A549 (cell line): ENCODE results near the gene JAZF1. TPM values are rescaled to one million over a fixed set of nuclear protein-coding genes. Genes with fewer than 3 reads are reported as not detected.

Source experiments
- ATAC-seq, 2 experiments: fragments of 200-7000 bp in 1 of 2; fragments of >200 bp in 1 of 2; cut with Nextera tagmentation in 1 of 2; cut with Tn5 transposase in 1 of 2; 3 replicates each; pipeline versions ENCODE4 v1.8.0 to v1.9.1; 2018 to 2020; ENCODE audit warnings: mild to moderate bottlenecking in 1 of 2, moderate library complexity in 1 of 2
- CTCF ChIA-PET: fragments of 300-600 bp; sonication (Branson Sonifier 250); formaldehyde crosslinking; extraction: SDS; loops from one replicate; lab custom pipeline; 2021; ENCODE audit warnings: antibody characterized with exemption, inconsistent platforms; lab: Yijun Ruan, JAX
- POLR2A ChIA-PET: fragments of 350-600 bp; formaldehyde crosslinking; extraction: SDS; loops from one replicate; lab custom pipeline; 2021; ENCODE audit warnings: antibody characterized with exemption, inconsistent platforms; lab: Yijun Ruan, JAX
- DNase-seq, 2 experiments: peaks; one replicate each; pipeline versions ENCODE4 v3.0.0 to v3.0.0-alpha.2; 2011 to 2016; ENCODE audit warnings: low read depth in 1 of 2, low spot score in 1 of 2
- FAIRE-seq: peaks from 2 replicates; lab custom pipeline; 2011; peaks lifted over from hg19 to GRCh38; lab: Jason Lieb, UNC
- H3K27ac ChIP-seq, 2 experiments: fragments of >200 bp; sonication (Bioruptor Twin); formaldehyde crosslinking; 3 replicates each; pipeline ENCODE4 v1.5.1; 2016 to 2017
- H3K4me1 ChIP-seq: fragments of >200 bp; sonication (Bioruptor Twin); formaldehyde crosslinking; 3 replicates; pipeline ENCODE4 v1.6.1; 2016
- H3K4me2 ChIP-seq: fragments of >200 bp; sonication (Bioruptor Twin); formaldehyde crosslinking; 3 replicates; pipeline ENCODE4 v1.6.1; 2016
- H3K4me3 ChIP-seq: fragments of >200 bp; sonication (Bioruptor Twin); formaldehyde crosslinking; 3 replicates; pipeline ENCODE4 v1.5.1; 2016
- H3K9me3 ChIP-seq: fragments of >200 bp; sonication (Bioruptor Twin); formaldehyde crosslinking; 3 replicates; pipeline ENCODE4 v1.6.1; 2016
- CBX8 ChIP-seq: fragments of 200-600 bp; sonication (generic); IDR thresholded peaks from 2 replicates; pipeline ENCODE4 v1.6.1; 2016
- CHD2 ChIP-seq: fragments of 150-350 bp; IDR thresholded peaks from 2 replicates; pipeline ENCODE4 v1.6.1; 2014; ENCODE audit warnings: low read length; ENCODE audit not compliant: partially characterized antibody
- EHF ChIP-seq: fragments of 250-450 bp; sonication (Bioruptor Pico); IDR thresholded peaks from 2 replicates; pipeline ENCODE4 v1.5.0; 2020; ENCODE audit warnings: mild to moderate bottlenecking
- FOXS1 ChIP-seq: fragments of 250-450 bp; sonication (Bioruptor Pico); IDR thresholded peaks from 2 replicates; pipeline ENCODE4 v1.5.0; 2020; ENCODE audit warnings: mild to moderate bottlenecking, moderate library complexity
- HDAC2 ChIP-seq: fragments of 200-600 bp; sonication (generic); IDR thresholded peaks from 2 replicates; pipeline ENCODE4 v1.6.1; 2016
- HOXB13 ChIP-seq: fragments of 250-450 bp; sonication (Bioruptor Pico); IDR thresholded peaks from 2 replicates; pipeline ENCODE4 v1.5.0; 2020; ENCODE audit warnings: low read depth, mild to moderate bottlenecking, moderate library complexity
- HOXB5 ChIP-seq: fragments of 250-450 bp; sonication (Bioruptor Pico); IDR thresholded peaks from 2 replicates; pipeline ENCODE4 v1.5.0; 2020; ENCODE audit warnings: mild to moderate bottlenecking, moderate library complexity
- JUNB ChIP-seq: fragments of >200 bp; sonication (Bioruptor Twin); formaldehyde crosslinking; IDR thresholded peaks from 2 replicates; pipeline ENCODE4 v1.6.1; 2016
- KDM1A ChIP-seq: fragments of 200-600 bp; sonication (generic); IDR thresholded peaks from 2 replicates; pipeline ENCODE4 v1.6.1; 2016; ENCODE audit warnings: low read depth, mild to moderate bottlenecking
- KDM5A ChIP-seq: fragments of 200-600 bp; sonication (generic); IDR thresholded peaks from 2 replicates; pipeline ENCODE4 v1.6.1; 2016; ENCODE audit warnings: antibody characterized with exemption, mild to moderate bottlenecking
- MAFK ChIP-seq: fragments of 450-650 bp; IDR thresholded peaks from 2 replicates; pipeline ENCODE4 v1.6.1; 2014; ENCODE audit not compliant: partially characterized antibody
- MYC ChIP-seq: IDR thresholded peaks from 2 replicates; pipeline ENCODE4 v1.6.1; 2012; ENCODE audit warnings: mild to moderate bottlenecking, inconsistent platforms, low read length, improper control_type of control experiment, borderline replicate concordance
- NPAS2 ChIP-seq: fragments of 250-450 bp; sonication (Bioruptor Pico); IDR thresholded peaks from 2 replicates; pipeline ENCODE4 v1.8.0; 2022; ENCODE audit warnings: mild to moderate bottlenecking, moderate library complexity, borderline replicate concordance
- NR3C1 ChIP-seq: fragments of >200 bp; sonication (Bioruptor Twin); formaldehyde crosslinking; IDR thresholded peaks from 3 replicates; pipeline ENCODE4 v1.6.1; 2017
- PBX3 ChIP-seq: IDR thresholded peaks from 2 replicates; pipeline ENCODE4 v1.6.1; 2012
- PHF8 ChIP-seq: fragments of 200-600 bp; sonication (generic); IDR thresholded peaks from 2 replicates; pipeline ENCODE4 v1.6.1; 2016; ENCODE audit warnings: low read depth, mild to moderate bottlenecking, antibody characterized with exemption, moderate library complexity, borderline replicate concordance
- RAD21 ChIP-seq, 2 experiments: fragments of >200 bp in 1 of 2; sonication (Bioruptor Twin) in 1 of 2; formaldehyde crosslinking in 1 of 2; IDR thresholded peaks in 1 of 2; conservative IDR thresholded peaks in 1 of 2; 2 replicates in 1 of 2; 3 replicates in 1 of 2; pipeline ENCODE4 v1.6.1; 2012 to 2018; ENCODE audit warnings: inconsistent platforms in 1 of 2
- RNF2 ChIP-seq: fragments of 200-600 bp; sonication (generic); IDR thresholded peaks from 2 replicates; pipeline ENCODE4 v1.6.1; 2016; ENCODE audit warnings: low read depth, mild to moderate bottlenecking, antibody characterized with exemption, moderate library complexity, borderline replicate concordance
- TP53 ChIP-seq: fragments of 250-450 bp; sonication (Bioruptor Pico); IDR thresholded peaks from 2 replicates; pipeline ENCODE4 v1.5.0; 2021; ENCODE audit warnings: mild to moderate bottlenecking, moderate library complexity
- ZC3H11A ChIP-seq: fragments of 450-650 bp; IDR thresholded peaks from 2 replicates; pipeline ENCODE4 v1.6.1; 2014; ENCODE audit warnings: antibody characterized with exemption, mild to moderate bottlenecking
- ZFP36 ChIP-seq: fragments of 450-650 bp; IDR thresholded peaks from 2 replicates; pipeline ENCODE4 v1.6.1; 2014; ENCODE audit warnings: borderline replicate concordance; ENCODE audit not compliant: partially characterized antibody
- ZNF302 ChIP-seq: fragments of 250-450 bp; sonication (Bioruptor Pico); IDR thresholded peaks from 2 replicates; pipeline ENCODE4 v1.9.0; 2021; ENCODE audit warnings: inconsistent platforms, mild to moderate bottlenecking, moderate library complexity
- ZSCAN20 ChIP-seq: fragments of 250-450 bp; sonication (Bioruptor Pico); IDR thresholded peaks from 2 replicates; pipeline ENCODE4 v1.8.0; 2022; ENCODE audit warnings: mild to moderate bottlenecking, moderate library complexity
- WGBS: methylation state at CpG from one replicate; pipeline ENCODE4 v1.1.6; 2017; ENCODE audit errors: missing lambda C conversion rate; 5-methylcytosine and 5-hydroxymethylcytosine counted together
- polyA plus RNA-seq, 4 experiments: library from polyadenylated mRNA; depleted of rRNA in 3 of 4; stranded (reverse); fragments of >200 nt; fragmentation: RNase III in 1 of 4; extraction: RNeasy Plus Mini Kit Qiagen cat#74134 plus additional on column Dnase treatment in 1 of 4; gene quantifications; 2 replicates in 3 of 4; 3 replicates in 1 of 4; pipeline ENCODE4 v1.2.3, GENCODE V29; 2011 to 2017
- TF ChIP-seq, protein P1 (sequence below): fragments of 450-650 bp; IDR thresholded peaks from 2 replicates; pipeline ENCODE4 v1.6.1; 2014; ENCODE audit warnings: antibody characterized with exemption
- TF ChIP-seq, protein P2 (sequence below): fragments of >200 bp; sonication (Bioruptor Twin); formaldehyde crosslinking; IDR thresholded peaks from 3 replicates; pipeline ENCODE4 v1.6.1; 2016

The JAZF1 gene
- polyA plus RNA-seq, 2 of the 4 experiments (the other 2 are of a cell fraction), result 1.9 to 2.8 TPM

GRCh38 chr7:27871086-27871485, 309.5 kb downstream of the JAZF1 start:
- DNase-seq, result no peak
- Histone ChIP-seq H3K4me2 (no peak overlapping the region), H3K4me3 (no peak overlapping the region), H3K9me3 (no peaks in the 10 kb centered on the region), H3K4me1 (peaks cover 15% of the 10 kb centered on the region), H3K27ac (no peak overlapping the region)
- no peak for ATAC-seq
- 54% methylated on average over 3 of the region's 3 CpGs for WGBS
- TF ChIP-seq RAD21 (conservative IDR thresholded peaks at IDR 0.05 in 1 of 2, IDR thresholded peaks at IDR 0.05 in 1 of 2), result no peak
- TF ChIP-seq RNF2, result no peak
- TF ChIP-seq ZNF302 (CRISPR knock-in tag), result no peak
- TF ChIP-seq TP53 (CRISPR knock-in tag), result no peak
- no peak for TF ChIP-seq HOXB5 (CRISPR knock-in tag)
- no peak for TF ChIP-seq HOXB13 (CRISPR knock-in tag)
- no peak for TF ChIP-seq NR3C1
- no peak for TF ChIP-seq CBX8
- TF ChIP-seq ZC3H11A, result no peak
- no peak for TF ChIP-seq NPAS2 (CRISPR knock-in tag)
- TF ChIP-seq MAFK, result no peak
- no peak for TF ChIP-seq ZFP36
- no peak for TF ChIP-seq JUNB
- TF ChIP-seq, protein P1, sequence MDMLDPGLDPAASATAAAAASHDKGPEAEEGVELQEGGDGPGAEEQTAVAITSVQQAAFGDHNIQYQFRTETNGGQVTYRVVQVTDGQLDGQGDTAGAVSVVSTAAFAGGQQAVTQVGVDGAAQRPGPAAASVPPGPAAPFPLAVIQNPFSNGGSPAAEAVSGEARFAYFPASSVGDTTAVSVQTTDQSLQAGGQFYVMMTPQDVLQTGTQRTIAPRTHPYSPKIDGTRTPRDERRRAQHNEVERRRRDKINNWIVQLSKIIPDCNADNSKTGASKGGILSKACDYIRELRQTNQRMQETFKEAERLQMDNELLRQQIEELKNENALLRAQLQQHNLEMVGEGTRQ, result no peak
- TF ChIP-seq MYC, result no peak
- TF ChIP-seq HDAC2, result no peak
- no peak for TF ChIP-seq PHF8
- TF ChIP-seq KDM5A, result no peak
- no peak for FAIRE-seq
- ChIA-PET POLR2A (no interaction called here), CTCF (interaction anchor here (1.0 to 2.0 kb wide), 2 partner anchors 50 to 96 kb away, joined by 4 to 5 read pairs; no protein-coding TSS in a partner anchor)

DNA sequence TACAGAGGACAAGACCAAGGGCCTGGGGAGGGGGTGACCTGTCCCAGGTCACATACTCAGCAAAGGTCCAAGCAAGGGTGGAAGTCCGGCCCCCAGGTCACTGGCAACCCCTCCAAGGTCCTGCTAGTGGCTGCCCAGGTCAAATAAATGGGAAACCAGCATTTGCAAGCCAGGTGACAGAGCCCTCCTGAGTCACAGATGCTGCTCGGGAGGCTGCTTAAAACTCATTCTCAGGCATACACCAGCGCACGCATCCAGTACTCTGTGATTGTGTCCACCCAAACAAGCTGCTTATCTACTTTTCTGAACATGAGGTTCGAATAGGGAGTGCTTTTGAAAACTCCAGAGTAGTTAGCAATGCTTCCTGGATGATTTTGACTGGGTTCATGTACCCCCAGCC, 310.0 kb downstream of the JAZF1 start:
- Histone ChIP-seq H3K4me2 (no peak overlapping the region), H3K9me3 (no peaks in the 10 kb centered on the region), H3K4me3 (no peak overlapping the region), H3K4me1 (peaks cover 15% of the 10 kb centered on the region), H3K27ac (no peak overlapping the region)
- no peak for ATAC-seq
- TF ChIP-seq, protein P1, result no peak
- TF ChIP-seq CHD2 (no peak), PBX3 (no peak), ZFP36 (no peak), HOXB13 (CRISPR knock-in tag) (no peak), KDM1A (no peak), HOXB5 (CRISPR knock-in tag) (no peak), JUNB (no peak), ZNF302 (CRISPR knock-in tag) (no peak), ZSCAN20 (CRISPR knock-in tag) (no peak), EHF (no peak), HDAC2 (no peak), FOXS1 (CRISPR knock-in tag) (no peak)
- TF ChIP-seq, protein P2, sequence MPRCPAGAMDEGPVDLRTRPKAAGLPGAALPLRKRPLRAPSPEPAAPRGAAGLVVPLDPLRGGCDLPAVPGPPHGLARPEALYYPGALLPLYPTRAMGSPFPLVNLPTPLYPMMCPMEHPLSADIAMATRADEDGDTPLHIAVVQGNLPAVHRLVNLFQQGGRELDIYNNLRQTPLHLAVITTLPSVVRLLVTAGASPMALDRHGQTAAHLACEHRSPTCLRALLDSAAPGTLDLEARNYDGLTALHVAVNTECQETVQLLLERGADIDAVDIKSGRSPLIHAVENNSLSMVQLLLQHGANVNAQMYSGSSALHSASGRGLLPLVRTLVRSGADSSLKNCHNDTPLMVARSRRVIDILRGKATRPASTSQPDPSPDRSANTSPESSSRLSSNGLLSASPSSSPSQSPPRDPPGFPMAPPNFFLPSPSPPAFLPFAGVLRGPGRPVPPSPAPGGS, result no peak
- DNase-seq, result no peak
- POLR2A ChIA-PET, result no interaction called here
- WGBS, result 76% methylated on average over 5 of the region's 5 CpGs
- CTCF ChIA-PET, result interaction anchor here (2.0 kb wide), 1 partner anchor 96 kb away, joined by 4 read pairs; no protein-coding TSS in a partner anchor
- FAIRE-seq, result no peak
